Measurements from ENCODE around the gene KRT6B. TPM values are rescaled to one million over a fixed set of nuclear protein-coding genes. Genes with fewer than 3 reads are reported as not detected.
"Not testable (repeated sequence)": the region's sequence is repeated elsewhere in the genome, so short reads cannot be mapped to it uniquely, and the experiment has no call there.

KRT6B gene
- total RNA-seq, 1 experiment from 2014 or later, result not detected

DNA sequence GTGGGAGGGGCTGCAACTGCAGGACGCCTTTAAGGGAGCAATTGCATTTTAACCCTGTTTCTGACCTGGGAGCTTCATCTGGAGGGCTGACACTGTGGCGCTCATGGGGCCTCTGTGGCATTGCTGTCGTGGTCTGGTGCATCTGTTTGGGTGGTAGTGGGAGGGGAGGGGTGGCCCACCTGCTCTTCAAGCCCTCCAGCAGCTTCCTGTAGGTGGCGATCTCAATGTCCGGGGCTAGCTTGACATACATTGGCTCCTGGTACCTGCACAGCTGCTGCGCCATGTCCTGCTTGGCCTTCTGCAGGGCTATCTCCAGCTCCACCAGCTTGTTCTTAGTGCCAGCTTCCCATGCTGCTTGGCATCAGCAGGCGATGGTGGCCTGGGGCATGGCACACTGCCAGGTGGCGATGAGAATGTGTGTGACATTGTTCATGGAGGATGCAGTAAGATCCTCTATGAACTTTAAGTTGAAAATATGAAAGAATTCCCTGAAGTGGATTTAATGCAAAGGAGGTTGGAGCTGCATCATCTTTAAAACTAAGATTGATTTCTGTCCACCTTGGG lies 38.1 kb downstream of the KRT6B start:
- no peaks in the 10 kb centered on the region for H3K36me3 ChIP-seq (ENCODE audit: insufficient read depth, low read length, poor library complexity, severe bottlenecking)
- no peaks in the 10 kb centered on the region for H3K27me3 ChIP-seq (replicated peaks; ENCODE audit: insufficient read depth, low read depth, low read length, poor library complexity)
- intact Hi-C loops (cut with micrococcal nuclease; ENCODE audit: unreplicated experiment), result no loop called here
- ChIA-PET CTCF (no interaction called here), POLR2A (ENCODE audit: low non-redundant PET) (no interaction called here)
- H3K4me3 ChIP-seq (ENCODE audit: low read depth, low read length, poor library complexity, severe bottlenecking), result no peak overlapping the region
- no peak for TF ChIP-seq EZH2 (IDR thresholded peaks at IDR 0.05; ENCODE audit: borderline replicate concordance, low read depth, low read length, poor library complexity, severe bottlenecking)
- TF ChIP-seq, protein P1, sequence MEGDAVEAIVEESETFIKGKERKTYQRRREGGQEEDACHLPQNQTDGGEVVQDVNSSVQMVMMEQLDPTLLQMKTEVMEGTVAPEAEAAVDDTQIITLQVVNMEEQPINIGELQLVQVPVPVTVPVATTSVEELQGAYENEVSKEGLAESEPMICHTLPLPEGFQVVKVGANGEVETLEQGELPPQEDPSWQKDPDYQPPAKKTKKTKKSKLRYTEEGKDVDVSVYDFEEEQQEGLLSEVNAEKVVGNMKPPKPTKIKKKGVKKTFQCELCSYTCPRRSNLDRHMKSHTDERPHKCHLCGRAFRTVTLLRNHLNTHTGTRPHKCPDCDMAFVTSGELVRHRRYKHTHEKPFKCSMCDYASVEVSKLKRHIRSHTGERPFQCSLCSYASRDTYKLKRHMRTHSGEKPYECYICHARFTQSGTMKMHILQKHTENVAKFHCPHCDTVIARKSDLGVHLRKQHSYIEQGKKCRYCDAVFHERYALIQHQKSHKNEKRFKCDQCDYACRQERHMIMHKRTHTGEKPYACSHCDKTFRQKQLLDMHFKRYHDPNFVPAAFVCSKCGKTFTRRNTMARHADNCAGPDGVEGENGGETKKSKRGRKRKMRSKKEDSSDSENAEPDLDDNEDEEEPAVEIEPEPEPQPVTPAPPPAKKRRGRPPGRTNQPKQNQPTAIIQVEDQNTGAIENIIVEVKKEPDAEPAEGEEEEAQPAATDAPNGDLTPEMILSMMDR (conservative IDR thresholded peaks at IDR 0.05; ENCODE audit: low read depth, low read length), result 0 out of 2 replicates have a peak, but pooled peaks have one; percentile 20
- H3K4me1 ChIP-seq (ENCODE audit: insufficient read depth, low read length, poor library complexity, severe bottlenecking), result no peaks in the 10 kb centered on the region
- no peak overlapping the region for H3K27ac ChIP-seq (ENCODE audit: low read depth, low read length, poor library complexity, severe bottlenecking)
- DNase-seq (ENCODE audit: low spot score), result no peak
- no peaks in the 10 kb centered on the region for H3K9me3 ChIP-seq (ENCODE audit: low read depth, low read length, poor library complexity, severe bottlenecking)
- no TSS peak for BruUV-seq (replicated peaks)

DNA sequence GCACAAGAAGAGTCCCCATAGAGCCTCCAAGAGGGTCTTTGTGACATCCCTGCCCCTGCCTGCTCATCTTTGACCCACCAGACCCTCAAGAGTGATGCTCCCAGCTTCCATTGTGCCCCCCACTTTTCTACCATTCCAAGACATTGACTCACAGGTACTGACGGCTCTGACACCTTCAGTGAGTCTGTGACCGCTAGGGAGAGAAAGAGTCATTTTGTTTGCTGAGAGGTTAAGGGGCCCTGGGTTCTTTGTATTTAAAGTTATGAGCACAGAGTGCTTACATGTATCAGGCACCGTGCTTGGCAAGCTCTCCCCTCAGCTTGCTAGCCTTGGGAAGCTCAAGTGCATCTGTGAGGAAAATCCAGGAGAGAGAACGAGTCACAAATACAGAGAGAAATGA lies 38.7 kb downstream of the KRT6B start:
- Histone ChIP-seq H3K4me3 (ENCODE audit: low read depth, low read length, poor library complexity, severe bottlenecking) (no peak overlapping the region), H3K36me3 (ENCODE audit: insufficient read depth, low read length, poor library complexity, severe bottlenecking) (no peaks in the 10 kb centered on the region), H3K27ac (ENCODE audit: low read depth, low read length, poor library complexity, severe bottlenecking) (no peak overlapping the region), H3K9me3 (ENCODE audit: low read depth, low read length, poor library complexity, severe bottlenecking) (no peaks in the 10 kb centered on the region), H3K27me3 (replicated peaks; ENCODE audit: insufficient read depth, low read depth, low read length, poor library complexity) (no peaks in the 10 kb centered on the region), H3K4me1 (ENCODE audit: insufficient read depth, low read length, poor library complexity, severe bottlenecking) (no peaks in the 10 kb centered on the region)
- POLR2A ChIA-PET (ENCODE audit: low non-redundant PET), result no interaction called here
- no TSS peak for BruUV-seq (replicated peaks)
- intact Hi-C loops (cut with micrococcal nuclease; ENCODE audit: unreplicated experiment), result no loop called here
- DNase-seq (ENCODE audit: low spot score), result no peak
- no peak for TF ChIP-seq EZH2 (IDR thresholded peaks at IDR 0.05; ENCODE audit: borderline replicate concordance, low read depth, low read length, poor library complexity, severe bottlenecking)
- TF ChIP-seq, protein P1 (conservative IDR thresholded peaks at IDR 0.05; ENCODE audit: low read depth, low read length), result no peak
- CTCF ChIA-PET, result no interaction called here

DNA sequence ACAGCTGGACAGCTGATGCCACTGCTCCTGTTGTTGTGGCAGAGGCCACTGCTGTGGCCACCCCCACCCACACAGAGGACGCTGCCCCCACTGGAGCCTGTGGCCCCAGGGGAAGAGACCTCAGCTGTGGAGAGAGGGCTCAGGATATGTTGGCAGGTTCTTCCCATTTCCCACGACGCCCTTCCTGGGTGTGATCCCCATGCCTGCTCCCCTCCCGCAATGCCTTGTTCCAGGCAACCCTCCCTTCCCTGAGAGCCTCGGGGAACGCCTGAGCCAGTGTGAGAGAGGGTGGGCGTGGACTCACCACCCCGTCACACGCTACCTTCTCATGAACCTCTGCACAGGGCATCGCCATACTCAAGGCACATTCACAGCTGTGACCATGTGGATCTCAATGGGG lies 40.1 kb downstream of the KRT6B start:
- Histone ChIP-seq H3K4me1 (ENCODE audit: insufficient read depth, low read length, poor library complexity, severe bottlenecking) (no peaks in the 10 kb centered on the region), H3K27me3 (replicated peaks; ENCODE audit: insufficient read depth, low read depth, low read length, poor library complexity) (no peaks in the 10 kb centered on the region), H3K4me3 (ENCODE audit: low read depth, low read length, poor library complexity, severe bottlenecking) (no peak overlapping the region), H3K9me3 (ENCODE audit: low read depth, low read length, poor library complexity, severe bottlenecking) (no peaks in the 10 kb centered on the region), H3K36me3 (ENCODE audit: insufficient read depth, low read length, poor library complexity, severe bottlenecking) (no peaks in the 10 kb centered on the region), H3K27ac (ENCODE audit: low read depth, low read length, poor library complexity, severe bottlenecking) (no peak overlapping the region)
- ChIA-PET POLR2A (ENCODE audit: low non-redundant PET) (no interaction called here), CTCF (no interaction called here)
- intact Hi-C loops (cut with micrococcal nuclease; ENCODE audit: unreplicated experiment), result no loop called here
- TF ChIP-seq, protein P1 (conservative IDR thresholded peaks at IDR 0.05; ENCODE audit: low read depth, low read length), result no peak
- TF ChIP-seq EZH2 (IDR thresholded peaks at IDR 0.05; ENCODE audit: borderline replicate concordance, low read depth, low read length, poor library complexity, severe bottlenecking), result no peak
- BruUV-seq (replicated peaks), result no TSS peak
- no peak for DNase-seq (ENCODE audit: low spot score)

DNA sequence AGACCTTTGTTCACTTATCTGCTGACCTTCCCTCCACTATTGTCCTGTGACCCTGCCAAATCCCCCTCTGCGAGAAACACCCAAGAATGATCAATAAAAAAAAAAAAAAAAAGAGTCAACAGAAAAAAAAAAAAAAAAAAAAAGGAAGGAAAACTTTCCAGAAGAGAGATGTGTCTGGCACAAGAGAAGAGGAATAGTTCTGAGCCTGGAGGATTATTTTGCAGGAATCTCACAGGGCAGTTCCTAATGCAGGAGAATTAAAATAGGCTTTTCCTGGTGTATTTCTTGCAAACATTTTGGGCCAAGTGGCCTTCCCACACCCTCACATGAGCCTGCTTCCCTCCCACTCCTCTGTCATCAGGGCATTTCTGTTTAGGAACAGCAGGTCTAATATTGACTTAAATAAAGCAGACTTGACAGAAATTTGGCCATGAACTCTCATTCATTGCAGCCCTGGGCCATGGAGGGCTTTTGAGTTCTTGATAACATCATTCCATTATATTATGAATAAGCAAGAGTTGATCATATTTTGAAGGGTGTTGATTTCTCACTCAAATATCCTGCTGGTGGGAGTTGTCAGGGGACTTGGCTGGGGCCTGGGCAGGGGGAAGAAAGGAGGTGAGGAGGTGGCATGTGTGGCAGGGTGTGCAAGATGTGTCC lies 41.2 kb downstream of the KRT6B start:
- POLR2A ChIA-PET (ENCODE audit: low non-redundant PET); H3K4me1 ChIP-seq (ENCODE audit: insufficient read depth, low read length, poor library complexity, severe bottlenecking); CTCF ChIA-PET; H3K27ac ChIP-seq (ENCODE audit: low read depth, low read length, poor library complexity, severe bottlenecking); DNase-seq (ENCODE audit: low spot score); H3K4me3 ChIP-seq (ENCODE audit: low read depth, low read length, poor library complexity, severe bottlenecking); intact Hi-C loops (cut with micrococcal nuclease; ENCODE audit: unreplicated experiment); BruUV-seq (replicated peaks); H3K9me3 ChIP-seq (ENCODE audit: low read depth, low read length, poor library complexity, severe bottlenecking); H3K27me3 ChIP-seq (replicated peaks; ENCODE audit: insufficient read depth, low read depth, low read length, poor library complexity); H3K36me3 ChIP-seq (ENCODE audit: insufficient read depth, low read length, poor library complexity, severe bottlenecking): not testable (repeated sequence)
